Activated CD4-positive, alpha-beta T cell treated with anti-CD3 and anti-CD28 coated beads, Interleukin-10, Interleukin-2, amounts not matched to agents 100 ng/mL and 50 ng/mL, durations not matched to agents 16 hours and 8 hours (primary cell): ENCODE measurements around the gene UGT1A9.

Experiments
- DNase-seq: peaks from one replicate; pipeline ENCODE4 v3.0.0-alpha.2; 2020

The UGT1A9 gene

DNA sequence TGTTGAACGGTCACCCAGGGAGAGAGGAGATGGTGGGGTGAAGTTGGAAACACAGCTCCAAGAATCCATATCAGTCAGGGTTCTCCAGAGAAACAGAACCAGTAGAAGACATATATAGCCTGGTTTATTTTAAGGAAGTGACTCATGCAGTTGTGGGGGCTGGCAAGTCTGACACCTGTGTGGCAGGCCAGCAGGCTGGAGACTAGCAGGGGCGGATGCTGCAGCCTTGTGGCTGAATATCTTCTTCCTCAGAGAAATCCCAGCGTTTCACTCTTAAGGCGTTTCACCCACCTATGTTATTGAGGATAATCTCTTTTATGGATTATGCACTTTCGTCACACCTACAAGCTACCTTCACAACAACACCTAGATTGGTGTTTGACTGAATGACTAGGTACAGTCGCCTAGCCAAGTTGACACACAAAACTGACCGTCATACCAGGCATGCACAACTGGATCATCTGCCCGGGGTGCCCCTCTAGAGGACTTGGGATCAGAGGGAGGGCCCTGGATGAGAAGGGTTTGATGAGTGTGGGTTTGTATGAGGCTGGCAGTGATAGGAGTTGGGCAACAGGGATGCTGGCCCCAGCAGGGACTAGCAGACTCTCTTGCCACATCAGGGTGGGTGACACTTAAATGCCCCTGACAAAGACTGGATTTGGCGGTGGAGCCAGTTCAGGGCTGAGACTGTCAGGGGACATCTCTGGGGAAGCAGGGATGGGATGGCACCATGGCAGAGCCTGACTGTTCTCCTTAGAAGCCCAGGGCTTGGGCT, 129.8 kb downstream of the UGT1A9 start:
- no peak for DNase-seq

DNA sequence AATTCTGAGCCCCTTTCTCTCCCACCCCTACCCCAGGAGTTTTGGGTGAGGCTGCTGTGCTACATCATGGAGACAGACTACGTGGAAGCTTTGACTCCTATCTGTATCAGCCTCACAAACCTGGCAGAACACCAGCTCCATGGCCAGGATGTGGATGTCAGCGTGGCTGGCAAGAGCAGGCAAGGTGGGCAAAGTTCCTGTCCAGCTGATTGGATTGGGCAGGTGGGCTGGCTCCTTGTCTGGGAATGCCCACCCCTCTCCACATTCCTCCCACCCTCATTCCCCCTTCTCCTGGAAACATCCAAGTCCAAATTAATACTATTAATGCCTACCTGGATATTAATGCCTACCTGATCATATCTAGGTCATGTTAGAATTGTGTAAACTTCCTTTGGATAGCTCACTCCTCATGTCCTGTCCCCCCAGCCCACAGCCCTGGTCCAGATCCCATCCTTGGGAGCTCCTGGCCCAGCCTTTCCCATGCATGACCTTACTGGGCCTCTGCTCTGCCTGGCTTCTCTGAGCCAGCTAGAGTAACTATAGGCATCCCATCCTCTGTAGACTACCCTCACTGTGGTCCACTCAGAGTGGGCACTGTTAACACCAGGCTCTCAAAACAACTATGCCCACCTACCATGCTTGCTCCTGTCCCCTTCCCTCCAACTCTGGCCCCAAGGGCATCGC, 130.6 kb downstream of the UGT1A9 start:
- no peak for DNase-seq

- DNase-seq = no peak
Measured at GRCh38 chr2:233803292-233803911, 131.7 kb downstream of the UGT1A9 start.

GRCh38 chr2:233803994-233804393, 132.3 kb downstream of the UGT1A9 start:
- DNase-seq = no peak

- DNase-seq = no peak
Measured at GRCh38 chr2:233807215-233807865, 135.6 kb downstream of the UGT1A9 start.

DNA sequence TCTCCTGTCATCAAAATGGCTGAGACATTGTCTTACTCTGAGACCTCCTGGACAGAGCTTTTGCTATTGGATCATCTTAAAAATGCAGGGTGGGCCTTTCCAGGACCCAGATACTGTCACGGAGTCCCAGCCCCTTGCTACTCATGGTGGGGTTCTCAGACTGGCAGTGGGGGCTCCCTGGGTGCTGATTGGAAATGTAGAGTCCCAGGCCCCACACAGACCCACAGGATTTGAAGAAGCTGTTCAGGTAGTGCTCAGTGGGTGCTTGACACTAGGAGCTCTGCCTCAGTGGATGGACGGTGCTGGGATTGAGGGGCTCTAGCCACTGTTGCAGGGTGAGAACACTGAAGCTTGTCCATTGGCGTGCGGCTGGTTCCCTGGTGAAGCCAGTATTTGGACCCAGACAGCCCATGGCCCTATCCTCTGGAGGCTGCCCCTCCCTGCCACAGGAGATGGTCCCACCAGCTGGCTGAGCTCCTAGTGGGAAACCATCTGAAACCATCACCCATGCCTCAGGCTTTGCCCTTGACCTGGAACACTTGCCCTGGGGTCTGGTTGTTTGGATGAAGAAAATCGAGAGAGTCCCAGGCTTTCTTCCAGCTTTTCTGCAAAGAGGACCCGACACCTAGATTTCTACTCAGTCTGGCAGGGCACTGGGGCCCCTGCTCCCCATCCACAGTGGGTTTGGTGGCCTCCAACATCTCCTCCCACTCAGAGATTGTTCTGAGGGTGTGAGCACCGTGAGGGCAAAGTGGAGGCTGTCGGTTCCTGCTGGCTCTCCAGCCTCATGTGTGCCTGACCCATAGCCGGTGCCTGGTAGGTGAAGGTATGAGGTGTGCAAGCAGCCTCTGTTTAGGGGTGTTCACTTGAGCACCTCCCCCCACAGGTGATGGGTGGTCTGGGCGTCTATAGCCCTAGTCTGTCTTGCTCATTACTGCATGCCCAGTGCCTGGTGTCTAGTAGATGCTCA, 136.6 kb downstream of the UGT1A9 start:
- DNase-seq = no peak

- no peak for DNase-seq
Measured at GRCh38 chr2:233810385-233810784, 138.7 kb downstream of the UGT1A9 start.

- no peak for DNase-seq
Measured at GRCh38 chr2:233811087-233811486, 139.4 kb downstream of the UGT1A9 start.

DNA sequence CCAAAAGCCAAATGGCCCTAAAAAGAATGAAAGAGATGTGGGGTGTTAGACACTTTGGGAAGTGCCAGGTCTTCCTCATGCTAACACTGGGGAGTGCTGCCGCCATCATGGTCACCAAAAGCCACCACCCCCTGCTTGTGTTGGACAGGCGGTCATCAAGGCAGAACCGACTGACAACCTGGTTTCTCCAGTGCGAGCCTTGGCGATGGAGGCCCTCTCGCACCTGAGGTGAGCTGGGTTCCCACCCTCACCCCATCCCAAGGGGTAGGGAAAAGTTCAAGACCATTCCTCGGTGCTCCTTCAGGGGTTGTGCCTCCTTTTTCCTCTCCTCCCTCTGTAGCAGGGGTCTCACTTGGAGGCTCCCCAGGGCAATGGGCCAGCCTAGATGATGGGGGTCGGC, 140.0 kb downstream of the UGT1A9 start:
- no peak for DNase-seq

- no peak for DNase-seq
Measured at GRCh38 chr2:233813236-233814055, 141.7 kb downstream of the UGT1A9 start.

- DNase-seq = peak; percentile 16
Measured at GRCh38 chr2:233814056-233814835, 142.5 kb downstream of the UGT1A9 start.

GRCh38 chr2:233815861-233816260, 144.2 kb downstream of the UGT1A9 start:
- DNase-seq = no peak

DNA sequence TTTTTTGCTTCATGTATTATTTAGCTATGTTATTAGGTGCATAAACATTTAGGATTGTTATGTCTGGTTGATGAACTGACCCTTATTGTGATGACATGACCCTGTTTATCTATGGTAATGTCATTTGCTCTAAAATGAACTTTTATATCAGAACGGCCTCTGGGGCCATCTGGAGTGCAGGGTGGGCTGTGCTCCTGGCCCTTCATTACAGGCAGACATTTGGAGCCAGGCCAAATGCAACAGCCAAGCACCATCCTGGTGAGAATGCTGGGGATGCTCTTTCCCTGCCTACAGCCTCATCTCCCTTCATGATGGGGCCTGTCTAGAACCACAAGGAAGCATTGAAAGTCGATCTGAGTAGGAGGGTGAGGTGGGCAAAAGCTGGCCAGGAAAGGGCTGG, 144.6 kb downstream of the UGT1A9 start:
- no peak for DNase-seq

DNA sequence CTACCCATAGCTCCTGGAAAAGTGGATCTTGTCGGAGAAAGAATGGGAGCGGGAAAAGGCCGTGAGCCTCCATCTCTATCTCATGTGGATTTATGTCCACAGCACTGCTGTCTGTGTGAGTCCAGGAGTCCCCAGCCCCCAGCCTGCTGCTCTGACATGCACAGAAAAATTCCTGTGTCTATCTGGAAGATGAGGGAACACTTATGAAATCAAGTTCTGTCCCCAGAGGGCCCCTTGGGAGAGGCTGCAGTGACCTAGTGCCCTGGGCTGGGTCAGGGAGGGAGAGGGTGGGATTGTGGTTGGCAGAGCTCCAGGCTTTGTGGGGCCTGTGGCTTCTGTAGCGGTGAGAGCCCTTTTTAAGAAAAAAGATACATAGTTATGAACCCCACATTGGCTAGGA, 145.1 kb downstream of the UGT1A9 start:
- DNase-seq = no peak

DNA sequence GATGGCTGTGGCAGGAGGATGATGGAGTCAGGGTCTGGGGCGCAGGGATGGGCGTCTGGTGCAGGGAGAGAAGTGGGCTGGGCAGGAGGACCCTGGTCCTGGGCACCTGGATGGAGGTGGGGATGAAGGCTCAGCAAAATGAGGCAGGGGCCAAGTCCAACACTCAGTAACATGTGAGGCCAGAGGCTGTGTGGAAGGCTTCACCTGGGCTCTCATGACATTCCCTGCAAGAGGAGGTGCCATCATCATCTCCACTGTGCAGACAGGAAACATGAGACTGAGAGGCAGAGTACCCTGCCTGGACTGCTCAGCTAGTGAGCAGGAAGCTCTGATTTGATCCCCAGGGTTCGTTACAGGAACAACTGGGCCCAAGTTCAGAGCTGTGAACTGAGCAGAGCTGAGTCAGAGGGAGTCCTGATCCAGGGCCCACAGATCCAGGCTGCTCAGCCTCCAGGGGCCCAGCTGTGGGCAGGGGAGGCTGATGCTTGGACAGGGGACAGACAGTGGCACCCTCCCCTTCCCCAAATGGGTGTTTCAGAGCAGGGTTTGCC, 145.7 kb downstream of the UGT1A9 start:
- no peak for DNase-seq

DNA sequence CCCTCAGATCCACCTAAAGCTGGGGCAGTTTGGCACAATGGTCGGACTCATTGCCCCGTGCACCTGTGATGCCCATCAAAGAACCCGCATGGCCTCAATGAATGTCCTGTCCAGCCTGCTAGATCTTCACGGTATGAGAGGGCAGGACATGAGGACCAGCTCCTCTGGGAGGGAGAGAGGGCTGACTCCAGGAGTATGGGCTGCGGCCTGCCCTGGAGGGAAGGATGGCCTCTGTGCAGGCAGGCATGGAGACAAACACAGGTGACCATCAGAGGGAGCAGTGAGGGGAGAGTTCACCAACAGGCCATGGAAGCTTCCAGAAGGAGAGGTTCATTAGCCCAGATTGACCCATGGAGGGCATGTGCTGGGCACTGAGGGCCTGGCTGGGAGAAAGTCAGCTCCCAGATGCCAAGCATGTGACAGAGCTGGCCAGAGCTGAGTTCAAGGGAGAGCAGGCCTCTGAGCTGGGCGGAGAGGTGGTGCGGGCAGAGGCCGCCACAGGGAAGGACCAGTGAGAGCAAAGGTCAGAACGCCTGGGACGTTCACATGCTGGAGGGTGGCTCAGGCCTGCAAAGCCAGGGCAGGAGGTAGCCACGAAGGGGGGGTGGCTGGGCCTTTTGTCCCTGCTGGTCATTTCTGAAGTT, 146.4 kb downstream of the UGT1A9 start:
- DNase-seq = no peak

DNA sequence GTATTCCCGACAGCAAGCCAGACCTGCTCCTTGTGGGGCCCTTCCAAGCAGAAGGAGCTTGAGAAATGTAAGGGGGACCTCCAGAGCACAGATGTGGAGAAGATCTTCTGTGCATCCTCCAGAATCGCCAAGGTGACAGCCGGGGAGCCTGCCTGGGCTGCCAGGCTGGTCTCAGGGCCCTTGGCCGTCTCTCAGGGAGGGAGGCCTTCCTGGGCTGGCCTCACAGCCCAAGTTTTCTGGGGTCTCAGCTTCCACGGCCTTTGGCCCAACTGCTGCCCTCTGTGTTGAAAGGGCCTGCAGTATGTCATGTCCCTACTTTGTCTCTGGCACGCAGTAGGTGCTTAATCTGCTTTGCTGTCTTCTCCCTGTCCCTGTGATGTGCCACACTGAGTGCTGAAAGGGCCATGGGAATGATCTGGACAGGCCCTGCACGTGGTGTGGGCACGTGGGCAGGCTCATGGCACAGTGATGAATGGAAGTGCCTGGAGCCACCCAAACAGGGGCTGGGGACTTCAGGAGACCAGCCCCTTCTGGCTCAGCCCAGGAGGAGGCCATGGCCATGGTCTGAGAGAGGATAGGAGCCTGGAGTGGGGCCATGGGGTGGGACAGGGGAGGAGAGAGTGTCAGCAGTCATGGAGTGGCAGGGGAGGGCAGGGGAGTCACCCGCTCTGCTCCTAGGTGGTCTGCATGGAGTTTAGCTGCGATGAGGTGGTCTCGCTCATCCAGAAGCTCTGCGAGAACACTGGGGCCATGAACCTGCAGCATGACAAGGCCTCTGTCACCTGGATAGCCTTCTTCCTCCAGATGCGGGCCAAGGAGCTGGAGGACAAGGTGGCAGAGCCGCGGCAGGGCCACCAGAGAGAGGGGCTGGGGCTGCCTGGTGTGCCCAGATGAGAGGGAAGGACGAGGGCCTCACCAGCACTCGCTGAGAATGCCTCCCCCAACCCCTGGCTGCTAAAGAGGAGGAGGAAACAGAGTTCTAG, 147.2 kb downstream of the UGT1A9 start:
- DNase-seq = no peak
